HG03045 (cell line): Measurements from ENCODE around the gene PBX2.
A peak's percentile ranks its signal among the peaks of the same experiment; 100 is the strongest.

Source experiments
- ATAC-seq: cut with Tn5 transposase; IDR thresholded peaks from one replicate; pipeline ENCODE4 v1.9.1; 2021; ENCODE audit warnings: mild to moderate bottlenecking, moderate library complexity; ENCODE audit not compliant: unreplicated experiment

The PBX2 gene

DNA sequence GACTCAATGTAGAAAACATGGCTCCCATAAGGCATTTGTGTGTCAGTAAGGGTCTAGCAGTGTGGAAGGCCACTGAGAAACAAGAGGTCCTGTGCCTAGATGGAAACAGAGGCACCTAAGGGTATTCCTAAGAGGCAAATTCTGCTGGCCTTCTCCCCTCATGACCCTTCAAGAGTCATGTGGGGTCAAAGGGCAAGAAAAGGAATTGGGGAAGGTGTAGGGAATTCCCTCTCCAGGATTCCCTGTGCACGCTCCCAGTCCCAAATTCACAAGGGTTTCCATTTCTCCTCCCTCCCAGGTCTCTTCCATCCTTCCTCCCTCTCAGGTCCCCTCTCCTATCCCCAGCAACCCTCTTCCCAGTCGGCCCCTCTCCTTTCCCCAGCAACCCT, 14.7 kb downstream of the PBX2 start:
- no peak for ATAC-seq

GRCh38 chr6:32174416-32174815, 15.6 kb downstream of the PBX2 start:
- no peak for ATAC-seq

- ATAC-seq, result no peak
Observed at GRCh38 chr6:32173051-32173727, 16.8 kb downstream of the PBX2 start.

DNA sequence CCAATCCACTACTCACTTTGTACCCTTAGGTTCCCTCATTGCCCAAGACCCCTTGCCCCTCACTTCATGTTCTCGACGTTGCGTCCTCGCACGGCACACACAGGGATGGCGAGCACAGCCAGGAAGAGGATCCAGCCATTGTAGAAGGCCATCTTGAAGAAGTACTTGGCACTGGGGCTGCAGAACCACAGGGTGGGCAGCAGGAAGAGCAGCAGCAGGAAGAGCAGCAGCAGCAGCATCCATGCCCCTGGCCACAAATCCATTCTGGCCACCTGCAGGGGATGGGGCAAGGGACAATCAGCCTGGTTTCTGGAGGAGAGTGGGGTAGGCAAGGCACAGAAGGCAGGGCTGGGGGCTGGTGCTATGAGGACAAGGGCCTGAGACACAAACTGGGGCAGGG, 18.8 kb downstream of the PBX2 start:
- ATAC-seq, result no peak

GRCh38 chr6:32170294-32170693, 19.7 kb downstream of the PBX2 start:
- no peak for ATAC-seq

GRCh38 chr6:32168807-32169591, 21.0 kb downstream of the PBX2 start:
- no peak for ATAC-seq

DNA sequence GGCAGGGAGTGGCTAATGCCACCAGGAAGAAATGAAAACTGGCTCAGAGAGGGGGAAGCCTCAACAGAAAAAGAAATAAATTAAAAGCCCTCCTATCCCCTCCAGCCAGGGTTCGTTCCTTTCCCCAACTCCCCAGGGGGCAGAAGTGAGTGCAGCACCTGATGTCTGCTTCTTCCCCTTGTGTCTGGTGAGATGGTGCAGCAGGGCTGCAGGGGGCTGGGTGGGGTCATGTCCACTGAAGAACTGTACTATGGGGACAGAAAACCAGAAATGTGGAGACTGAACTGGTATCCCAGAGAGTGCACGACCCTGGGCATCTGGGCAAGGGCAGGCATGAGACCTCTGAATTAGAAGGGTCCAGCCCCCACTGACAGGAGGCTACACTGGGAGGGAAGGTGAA, 21.7 kb downstream of the PBX2 start:
- ATAC-seq, result no peak

- no peak for ATAC-seq
Observed at GRCh38 chr6:32167761-32168262, 22.2 kb downstream of the PBX2 start.

DNA sequence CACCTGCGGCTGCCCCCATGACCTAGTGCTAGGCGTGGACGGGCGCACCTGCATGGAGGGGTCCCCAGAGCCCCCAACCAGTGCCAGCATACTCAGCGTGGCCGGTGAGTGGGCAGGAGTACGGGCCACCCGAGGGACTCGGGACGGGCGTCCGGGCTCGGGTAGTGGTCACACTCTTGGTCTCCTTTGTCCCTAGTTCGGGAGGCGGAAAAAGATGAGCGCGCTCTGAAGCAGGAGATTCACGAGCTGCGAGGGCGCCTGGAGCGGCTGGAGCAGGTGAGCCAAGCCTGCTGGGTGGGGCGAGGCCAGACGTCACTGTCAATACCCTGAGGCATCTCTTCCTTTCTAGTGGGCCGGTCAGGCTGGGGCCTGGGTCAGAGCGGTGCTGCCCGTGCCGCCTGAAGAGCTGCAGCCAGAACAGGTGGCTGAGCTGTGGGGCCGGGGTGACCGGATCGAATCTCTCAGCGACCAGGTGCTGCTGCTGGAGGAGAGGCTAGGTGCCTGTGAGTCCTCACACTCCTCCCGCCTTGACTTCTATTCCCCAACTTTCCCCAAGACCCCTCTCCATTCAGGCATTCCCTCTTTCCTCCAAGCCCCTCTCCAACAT, 22.7 kb downstream of the PBX2 start:
- no peak for ATAC-seq

DNA sequence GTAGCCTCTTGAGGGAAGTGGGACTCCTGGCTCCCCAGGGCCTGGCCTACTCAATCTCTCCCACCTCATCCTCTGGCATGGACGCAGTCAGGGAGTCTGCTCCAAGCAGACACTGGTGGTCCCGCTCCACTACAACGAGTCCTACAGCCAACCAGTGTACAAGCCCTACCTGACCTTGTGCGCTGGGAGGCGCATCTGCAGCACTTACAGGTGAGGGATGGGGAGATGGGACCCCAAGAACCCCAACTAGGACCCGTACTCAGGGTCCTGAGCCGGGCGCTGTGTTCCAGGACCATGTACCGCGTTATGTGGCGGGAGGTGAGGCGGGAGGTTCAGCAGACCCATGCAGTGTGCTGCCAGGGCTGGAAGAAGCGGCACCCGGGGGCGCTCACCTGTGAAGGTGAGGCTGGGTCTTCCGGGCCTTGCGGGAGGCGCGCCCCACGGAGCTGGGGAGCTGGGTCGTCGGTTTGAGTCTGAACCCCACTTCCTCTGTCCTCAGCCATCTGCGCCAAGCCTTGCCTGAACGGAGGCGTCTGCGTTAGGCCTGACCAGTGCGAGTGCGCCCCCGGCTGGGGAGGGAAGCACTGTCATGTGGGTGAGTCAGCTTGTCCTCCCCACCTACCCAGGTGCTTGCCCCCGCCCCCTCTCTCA, 23.5 kb downstream of the PBX2 start:
- ATAC-seq, result no peak

DNA sequence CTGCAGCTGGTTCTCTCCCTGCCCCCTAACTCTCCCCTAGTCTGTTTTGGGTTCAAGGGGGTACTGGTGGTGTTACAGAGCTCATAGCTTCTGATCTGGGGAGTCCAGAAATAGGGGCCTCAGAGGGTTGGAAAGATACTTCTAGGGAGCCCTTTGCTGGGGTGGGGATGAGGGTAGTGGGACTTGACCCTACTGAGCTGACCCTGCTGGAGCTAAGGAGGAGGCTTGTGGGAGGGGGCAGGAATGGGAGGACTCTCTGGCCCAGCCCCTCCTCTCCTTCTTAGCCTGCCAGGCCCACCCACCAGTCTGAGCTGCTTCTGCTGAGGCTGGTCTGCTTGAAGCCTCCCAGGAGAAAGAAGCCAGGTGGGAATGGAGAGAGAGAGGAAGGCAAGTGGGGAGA, 25.7 kb downstream of the PBX2 start, which contains the start of gene EGFL8:
EGFL8 (plus strand) TSS at position 301 of the 400 bp plus-strand sequence. CDS start 1,571 bp downstream, outside the sequence.
- no peak for ATAC-seq

DNA sequence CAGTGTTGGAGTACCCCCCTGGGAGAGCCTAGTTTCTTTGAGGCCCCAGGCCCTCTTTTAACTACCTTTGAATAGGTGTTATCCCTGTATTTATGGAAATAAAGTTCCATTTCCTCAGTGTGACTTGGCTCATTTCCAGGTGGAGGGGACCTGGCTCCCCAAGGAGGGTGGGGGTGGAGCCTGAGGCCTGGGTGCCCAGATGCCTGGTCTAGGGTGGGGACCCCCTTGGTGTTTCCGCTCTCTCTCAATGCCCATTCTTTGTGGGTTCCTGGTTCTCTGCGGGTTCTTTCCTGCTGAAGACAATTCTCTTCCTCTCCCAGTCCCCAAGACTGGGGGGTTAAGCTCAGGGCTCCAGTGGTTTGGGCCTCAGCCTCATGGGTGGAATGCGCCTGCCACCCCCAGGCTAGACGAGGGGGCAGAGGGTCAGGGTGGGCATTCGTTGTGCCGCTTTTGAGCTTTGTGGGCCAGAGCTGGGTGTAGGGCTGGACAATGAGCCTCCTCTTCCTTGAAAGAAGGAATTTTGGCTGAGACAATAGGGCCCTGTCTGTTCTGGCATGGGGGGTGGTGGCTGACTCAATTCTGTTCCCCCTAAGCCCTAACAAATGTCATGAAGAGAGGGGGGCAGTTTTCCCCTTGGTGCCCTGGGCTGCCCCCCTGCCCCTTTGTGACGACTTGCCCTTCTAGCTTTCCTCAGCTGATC, 26.3 kb downstream of the PBX2 start:
- ATAC-seq, result no peak

DNA sequence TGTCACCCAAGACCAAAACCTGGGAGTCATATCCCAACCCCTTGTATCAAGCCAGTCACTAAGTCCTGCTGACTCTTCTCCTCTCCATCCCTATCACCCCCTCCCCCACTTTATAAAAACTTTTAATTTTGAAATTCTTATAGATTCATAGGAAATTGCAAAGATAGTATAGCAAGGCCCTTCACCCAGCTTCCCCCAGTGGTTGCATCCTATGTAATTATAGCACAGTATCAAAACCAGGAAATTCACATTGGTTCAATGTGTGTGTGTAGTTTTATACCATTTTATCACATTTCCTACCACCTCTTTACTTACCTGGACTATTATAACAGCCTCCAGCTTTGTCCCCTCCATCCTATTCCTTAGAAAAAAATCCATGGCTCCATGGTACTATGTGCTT, 31.9 kb downstream of the PBX2 start:
- no peak for ATAC-seq

DNA sequence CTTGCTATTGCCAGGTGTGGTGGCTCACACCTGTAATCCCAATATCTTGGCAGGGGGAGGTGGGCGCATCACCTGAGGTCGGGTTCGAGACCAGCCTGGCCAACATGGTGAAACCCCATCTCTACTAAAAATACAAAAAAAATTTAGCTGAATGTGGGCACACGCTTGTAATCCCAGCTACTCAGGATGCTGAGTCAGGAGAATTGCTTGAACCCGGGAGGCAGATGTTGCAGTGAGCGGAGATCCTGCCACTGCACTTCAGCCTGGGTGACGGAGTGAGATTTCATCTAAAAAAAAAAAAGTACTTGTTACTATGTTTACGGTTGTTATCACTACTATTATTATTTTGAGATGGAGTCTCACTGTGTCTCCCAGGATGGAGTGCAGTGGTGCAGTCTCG, 33.1 kb downstream of the PBX2 start:
- ATAC-seq, result no peak

DNA sequence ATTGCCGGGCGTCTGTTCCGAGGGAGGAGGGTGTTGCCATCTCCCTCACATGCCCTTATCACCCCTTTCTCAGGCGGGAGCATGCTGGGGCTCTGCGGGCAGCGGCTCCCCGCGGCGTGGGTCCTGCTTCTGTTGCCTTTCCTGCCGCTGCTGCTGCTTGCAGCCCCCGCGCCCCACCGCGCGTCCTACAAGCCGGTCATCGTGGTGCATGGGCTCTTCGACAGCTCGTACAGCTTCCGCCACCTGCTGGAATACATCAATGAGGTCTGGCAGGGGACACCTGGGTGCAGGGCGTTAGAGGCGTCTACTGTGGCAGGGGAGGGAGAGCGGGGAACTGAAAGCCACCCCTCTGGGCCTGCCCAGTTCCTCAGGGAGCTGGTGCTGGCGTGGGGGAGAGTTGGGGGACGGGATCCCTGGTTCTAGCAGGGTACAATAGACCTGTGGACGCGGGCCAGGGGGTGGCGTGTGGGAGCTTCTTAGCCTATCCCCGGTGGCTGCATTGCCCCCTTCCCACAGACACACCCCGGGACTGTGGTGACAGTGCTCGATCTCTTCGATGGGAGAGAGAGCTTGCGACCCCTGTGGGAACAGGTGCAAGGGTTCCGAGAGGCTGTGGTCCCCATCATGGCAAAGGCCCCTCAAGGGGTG, 35.4 kb downstream of the PBX2 start:
- peak; percentile 63 for ATAC-seq

GRCh38 chr6:32153564-32154513, 36.2 kb downstream of the PBX2 start, which contains the start of gene PPT2:
TSS of gene PPT2 (plus strand) at chr6:32154141. CDS start at chr6:32154595, 454 bp downstream.
- peak; percentile 19 for ATAC-seq

GRCh38 chr6:32152769-32153563, 37.0 kb downstream of the PBX2 start:
- ATAC-seq, result no peak
